Mucosa of descending colon (tissue), 3 donors: ENCODE data around the gene FHAD1. TPM values are rescaled to one million over a fixed set of nuclear protein-coding genes. Genes with fewer than 3 reads are reported as not detected.

Experiments
- ATAC-seq: fragments of 200-7000 bp; cut with Tn5 transposase; one replicate; pipeline ENCODE4 v1.9.1; 2020; ENCODE audit warnings: mild to moderate bottlenecking, moderate library complexity
- DNase-seq, 3 donors: peaks; one replicate each; pipeline ENCODE4 v3.0.0-alpha.2; 2020
- H3K36me3 ChIP-seq: fragments of 200-600 bp; one replicate; pipeline ENCODE4 v1.8.0; 2021; ENCODE audit warnings: low read depth, mild to moderate bottlenecking
- H3K4me1 ChIP-seq: fragments of 200-600 bp; one replicate; pipeline ENCODE4 v1.8.0; 2021; ENCODE audit warnings: low read depth, mild to moderate bottlenecking
- H3K4me3 ChIP-seq: fragments of 200-600 bp; one replicate; pipeline ENCODE4 v1.8.0; 2021; ENCODE audit warnings: mild to moderate bottlenecking
- H3K9me3 ChIP-seq: fragments of 200-600 bp; one replicate; pipeline ENCODE4 v1.8.0; 2021; ENCODE audit warnings: mild to moderate bottlenecking
- intact Hi-C, 2 donors: fragments of 100-400 bp; cut with DNase I in 1 of 2; cut with micrococcal nuclease in 1 of 2; formaldehyde crosslinking; loops; one replicate each; pipeline versions ENCODE4 v1.11.0 to v1.11.1; 2022; cut with DNase I, micrococcal nuclease
- total RNA-seq, 3 donors: library from RNA; stranded (reverse); fragmentation: NEBNext Ultra II Directional in 2 of 3; extraction: Animal tissue kit (Norgen Biotek cat#: 25700) in 2 of 3; gene quantifications; one replicate each; pipeline versions ENCODE4 v1.2.1 to v1.2.4, GENCODE V29; 2021 to 2023
- TF ChIP-seq, protein P1 (sequence below): fragments of 200-600 bp; IDR thresholded peaks from one replicate; pipeline ENCODE4 v1.8.0; 2022; ENCODE audit warnings: antibody characterized with exemption, mild to moderate bottlenecking
- donor health status: DM: no; HTN: no; CAD: no; lungs with moderate emphysema.
- donor health status: DM: no; HTN: no; CAD: no.
- donor health status: DM: no; HTN: yes; CAD: no.

Gene FHAD1
- total RNA-seq, 3 donors from 2014 or later, result 0.89 to 1.9 (median 0.99) TPM

DNA sequence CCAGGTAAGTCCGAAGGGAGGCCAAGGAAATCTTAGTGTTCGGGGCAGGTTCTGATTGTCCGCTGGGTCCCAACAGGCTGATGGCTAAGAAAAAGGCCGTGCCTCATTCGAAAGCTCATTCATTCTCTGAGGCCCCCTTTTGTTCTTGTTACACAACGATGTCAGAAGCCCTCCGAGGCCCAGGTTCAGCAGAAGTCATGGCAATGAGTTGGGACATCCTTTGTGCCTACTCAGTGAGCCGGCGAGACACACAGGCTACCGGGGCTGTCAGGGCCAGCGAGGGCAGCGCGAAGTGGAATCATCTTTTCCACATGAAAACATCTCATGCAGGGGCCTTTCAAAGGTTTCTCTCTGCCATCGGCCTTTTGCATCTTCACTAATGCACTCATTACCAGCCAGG, 113.7 kb downstream of the FHAD1 start:
- Histone ChIP-seq H3K9me3 (no peaks in the 10 kb centered on the region), H3K4me3 (no peak overlapping the region), H3K4me1 (no peaks in the 10 kb centered on the region), H3K36me3 (no peaks in the 10 kb centered on the region)
- ATAC-seq (no peak), DNase-seq (peak in 1 of 3 donors; percentile 12)
- TF ChIP-seq, protein P1, sequence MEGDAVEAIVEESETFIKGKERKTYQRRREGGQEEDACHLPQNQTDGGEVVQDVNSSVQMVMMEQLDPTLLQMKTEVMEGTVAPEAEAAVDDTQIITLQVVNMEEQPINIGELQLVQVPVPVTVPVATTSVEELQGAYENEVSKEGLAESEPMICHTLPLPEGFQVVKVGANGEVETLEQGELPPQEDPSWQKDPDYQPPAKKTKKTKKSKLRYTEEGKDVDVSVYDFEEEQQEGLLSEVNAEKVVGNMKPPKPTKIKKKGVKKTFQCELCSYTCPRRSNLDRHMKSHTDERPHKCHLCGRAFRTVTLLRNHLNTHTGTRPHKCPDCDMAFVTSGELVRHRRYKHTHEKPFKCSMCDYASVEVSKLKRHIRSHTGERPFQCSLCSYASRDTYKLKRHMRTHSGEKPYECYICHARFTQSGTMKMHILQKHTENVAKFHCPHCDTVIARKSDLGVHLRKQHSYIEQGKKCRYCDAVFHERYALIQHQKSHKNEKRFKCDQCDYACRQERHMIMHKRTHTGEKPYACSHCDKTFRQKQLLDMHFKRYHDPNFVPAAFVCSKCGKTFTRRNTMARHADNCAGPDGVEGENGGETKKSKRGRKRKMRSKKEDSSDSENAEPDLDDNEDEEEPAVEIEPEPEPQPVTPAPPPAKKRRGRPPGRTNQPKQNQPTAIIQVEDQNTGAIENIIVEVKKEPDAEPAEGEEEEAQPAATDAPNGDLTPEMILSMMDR, result no peak
- intact Hi-C loops, result no loop called here

DNA sequence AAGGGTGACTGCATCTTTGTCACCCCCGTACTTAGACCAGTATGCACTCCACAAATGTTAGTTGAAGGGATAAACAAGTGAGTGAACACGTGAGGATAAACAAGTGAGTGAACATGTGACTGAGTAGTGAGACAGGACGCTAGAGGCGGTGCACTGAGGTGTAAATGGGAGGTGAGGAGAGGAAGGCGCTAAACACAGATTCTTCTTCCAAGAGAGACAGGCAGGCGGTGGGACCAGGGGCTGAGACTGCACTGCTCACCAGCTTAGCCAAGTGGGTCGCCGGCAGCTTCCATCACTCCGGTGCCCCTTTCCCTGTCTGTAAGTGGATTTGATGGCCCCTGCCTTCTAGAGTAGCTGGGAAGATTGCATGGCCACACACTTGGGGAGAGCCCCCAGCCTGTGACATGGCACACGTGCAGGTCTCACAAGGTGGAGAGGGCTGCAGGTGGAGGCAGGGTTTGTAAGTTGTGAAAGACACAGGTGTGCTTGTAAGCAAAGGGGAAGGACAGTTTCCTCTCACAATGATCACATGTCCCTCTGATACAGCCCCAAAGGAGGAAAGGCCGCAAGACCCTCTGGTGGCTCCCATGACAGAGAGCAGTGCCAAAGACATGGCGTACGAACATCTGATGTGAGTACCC, 115.2 kb downstream of the FHAD1 start:
- Histone ChIP-seq H3K4me1 (peaks cover 10% of the 10 kb centered on the region), H3K4me3 (no peak overlapping the region), H3K9me3 (no peaks in the 10 kb centered on the region), H3K36me3 (no peaks in the 10 kb centered on the region)
- DNase-seq (peak in 1 of 3 donors; percentile 37), ATAC-seq (no peak)
- intact Hi-C loops, result no loop called here
- TF ChIP-seq, protein P1, result no peak

DNA sequence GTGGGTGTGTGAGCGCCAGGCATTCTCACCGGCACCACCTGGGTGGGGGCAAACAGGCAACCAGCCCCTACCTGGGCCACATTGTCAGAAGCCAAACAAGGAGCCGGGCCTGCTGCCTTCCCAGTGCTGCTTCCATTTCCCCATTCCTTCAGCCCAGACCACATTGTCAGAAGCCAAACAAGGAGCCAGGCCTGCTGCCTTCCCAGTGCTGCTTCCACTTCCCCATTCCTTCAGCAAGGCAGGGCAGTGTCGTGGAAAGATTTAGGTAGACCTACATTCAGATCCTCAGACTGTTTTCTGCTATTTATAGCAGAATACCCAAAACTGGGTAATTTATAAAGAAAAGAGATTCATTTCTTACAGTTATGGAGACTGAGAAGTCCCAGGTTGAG, 115.7 kb downstream of the FHAD1 start:
- Histone ChIP-seq H3K4me3 (no peak overlapping the region), H3K9me3 (no peaks in the 10 kb centered on the region), H3K4me1 (peaks cover 10% of the 10 kb centered on the region), H3K36me3 (no peaks in the 10 kb centered on the region)
- TF ChIP-seq, protein P1, result no peak
- intact Hi-C loops, result no loop called here
- ATAC-seq, result peak; percentile 22
- peak in 1 of 3 donors; percentile 42 for DNase-seq

DNA sequence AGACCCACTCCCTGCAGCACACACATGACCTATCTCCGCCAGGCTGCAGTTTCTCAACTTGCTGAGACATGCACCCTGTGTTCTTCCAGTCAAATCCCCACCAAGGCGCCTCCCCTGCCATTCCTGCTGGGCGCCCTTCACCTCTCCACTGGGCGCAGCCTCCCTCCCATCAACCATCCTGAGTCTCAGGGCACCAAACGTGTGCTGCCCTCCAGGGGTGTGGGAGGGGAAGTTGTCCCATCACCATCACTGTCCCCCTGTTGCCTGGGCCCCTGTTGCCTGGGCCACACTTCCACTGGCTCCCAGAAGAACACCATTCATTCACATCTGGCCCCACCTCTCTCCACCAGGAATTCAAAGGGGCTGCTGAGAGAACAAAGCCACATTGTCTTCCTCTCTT, 117.7 kb downstream of the FHAD1 start:
- intact Hi-C loops, result no loop called here
- TF ChIP-seq, protein P1, result no peak
- ATAC-seq (no peak), DNase-seq (peak in 1 of 3 donors; percentile 35)
- no peak overlapping the region for H3K4me3 ChIP-seq
- H3K4me1 ChIP-seq, result peaks cover 10% of the 10 kb centered on the region
- no peaks in the 10 kb centered on the region for H3K9me3 ChIP-seq
- no peaks in the 10 kb centered on the region for H3K36me3 ChIP-seq

DNA sequence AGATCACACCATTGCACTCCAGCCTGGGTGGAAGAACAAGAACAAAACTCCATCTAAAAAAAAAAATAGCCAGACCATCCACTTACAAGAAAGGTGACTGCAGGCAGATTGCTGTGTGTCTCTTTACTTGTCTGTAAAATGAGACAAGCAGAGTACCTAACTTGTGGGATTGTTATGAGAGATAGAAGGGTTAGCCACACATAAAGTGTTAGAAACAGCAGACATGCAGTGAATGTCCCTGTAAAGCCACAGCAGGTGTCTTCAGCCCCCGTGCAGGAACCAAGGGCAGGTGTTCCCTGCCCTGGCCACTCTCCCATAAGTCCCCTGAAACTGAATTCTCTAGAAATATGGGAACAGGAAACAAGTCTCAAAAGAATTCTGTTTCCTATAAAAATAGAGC, 121.9 kb downstream of the FHAD1 start:
- no peaks in the 10 kb centered on the region for H3K36me3 ChIP-seq
- ATAC-seq, result no peak
- TF ChIP-seq, protein P1, result no peak
- no peak for DNase-seq
- H3K4me1 ChIP-seq, result peaks cover 23% of the 10 kb centered on the region
- no peak overlapping the region for H3K4me3 ChIP-seq
- intact Hi-C loops, result no loop called here
- no peaks in the 10 kb centered on the region for H3K9me3 ChIP-seq

DNA sequence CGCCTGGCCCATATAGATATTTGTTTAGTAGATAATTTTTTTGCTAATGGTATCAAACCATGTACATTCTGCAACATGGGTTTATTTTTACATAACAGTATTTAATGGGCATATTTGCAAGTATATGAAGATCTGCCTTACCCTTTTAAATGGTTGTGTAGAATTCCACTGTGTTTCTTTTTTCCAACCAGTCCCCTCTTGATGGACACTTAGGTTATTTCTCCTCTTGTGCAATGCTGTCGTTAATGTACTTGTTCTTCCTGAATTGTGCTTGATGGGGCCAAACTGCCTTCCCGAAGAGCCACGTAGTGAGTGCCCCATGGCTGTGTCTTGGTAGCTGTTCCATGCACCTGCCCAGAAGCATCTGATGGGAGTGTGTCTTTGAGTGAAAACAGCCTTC, 123.2 kb downstream of the FHAD1 start:
- TF ChIP-seq, protein P1, result no peak
- no peak overlapping the region for H3K4me3 ChIP-seq
- no peak for ATAC-seq
- peaks cover 23% of the 10 kb centered on the region for H3K4me1 ChIP-seq
- DNase-seq, result no peak
- no peaks in the 10 kb centered on the region for H3K36me3 ChIP-seq
- intact Hi-C loops, result no loop called here
- H3K9me3 ChIP-seq, result no peaks in the 10 kb centered on the region
